Adrenal gland (tissue), 12 donors: ENCODE data around the gene SCN2A. TPM values are rescaled to one million over a fixed set of nuclear protein-coding genes. Genes with fewer than 3 reads are reported as not detected.

Experiments
- DNase-seq, 7 donors: peaks; one replicate each; pipeline ENCODE4 v3.0.0-alpha.2; 2019 to 2020
- H3K27ac ChIP-seq, 5 donors: fragments of 200-600 bp; sonication (generic) in 4 of 5; 1 replicate in 3 of 5; 2 replicates in 2 of 5; pipeline versions ENCODE4 v1.5.1 to v1.8.0; 2016 to 2020; ENCODE audit warnings: mild to moderate bottlenecking in 1 of 5
- H3K27me3 ChIP-seq: fragments of 200-600 bp; 2 replicates; pipeline ENCODE4 v1.8.0; 2021
- H3K36me3 ChIP-seq, 2 donors: fragments of 200-600 bp; replicated peaks in 1 of 2; 1 replicate in 1 of 2; 2 replicates in 1 of 2; pipeline versions ENCODE4 v1.5.1 to v1.8.0; 2018 to 2022
- H3K4me1 ChIP-seq, 2 donors: fragments of 200-600 bp; replicated peaks in 1 of 2; 1 replicate in 1 of 2; 2 replicates in 1 of 2; pipeline versions ENCODE4 v1.5.1 to v1.8.0; 2018 to 2021
- H3K4me3 ChIP-seq, 4 donors: fragments of 200-600 bp; sonication (generic) in 3 of 4; one replicate each; pipeline ENCODE4 v1.5.1; 2016 to 2018
- H3K9me3 ChIP-seq, 3 donors: fragments of 200-600 bp; sonication (generic) in 1 of 3; replicated peaks in 1 of 3; 1 replicate in 2 of 3; 2 replicates in 1 of 3; pipeline versions ENCODE4 v1.5.1 to v1.8.0; 2016 to 2021
- CTCF ChIP-seq, 6 experiments: fragments of 450-650 bp in 4 of 6; fragments of 200-600 bp in 2 of 6; sonication (generic) in 1 of 6; IDR thresholded peaks; 1 replicate in 5 of 6; 2 replicates in 1 of 6; pipeline versions ENCODE4 v1.5.1 to v1.8.0; 2016 to 2021; ENCODE audit warnings: antibody characterized with exemption in 6 of 6, mild to moderate bottlenecking in 2 of 6, moderate library complexity in 1 of 6
- POLR2A ChIP-seq, 2 donors: fragments of 450-650 bp; IDR thresholded peaks; one replicate each; pipeline ENCODE4 v1.6.1; 2017; ENCODE audit warnings: antibody characterized with exemption in 2 of 2, mild to moderate bottlenecking in 2 of 2, moderate library complexity in 1 of 2
- WGBS, 4 donors: extraction: QIAGEN DNeasy Blood & Tissue Kit in 2 of 4; methylation state at CpG; one replicate each; pipeline versions ENCODE4 v1.1.5 to v1.1.7; 2013 to 2017; 5-methylcytosine and 5-hydroxymethylcytosine counted together
- intact Hi-C, 2 donors: fragments of 100-400 bp; cut with DNase I; formaldehyde crosslinking; loops; one replicate each; pipeline versions ENCODE4 v1.14.1 to v1.15.0; 2022 to 2023
- polyA plus RNA-seq, 3 donors: library from polyadenylated mRNA; stranded (reverse); fragments of 200-250 nt in 2 of 3; fragments of 350-450 nt in 1 of 3; fragmentation: Illumina TruSeq in 1 of 3; extraction: RNeasy Lipid Tissue Mini Kit (QIAGEN cat#74804) in 1 of 3; gene quantifications; one replicate each; pipeline ENCODE4 v1.2.3, GENCODE V29; 2013 to 2014
- total RNA-seq, 9 donors: library from RNA; depleted of rRNA in 4 of 9; stranded (reverse); fragments of >200 nt in 4 of 9; fragments of 120-200 nt in 1 of 9; fragmentation: NEBNext Ultra II Directional in 1 of 9; extraction: Animal tissue kit (Norgen Biotek cat#: 25700) in 1 of 9; gene quantifications; one replicate each; pipeline versions ENCODE4 v1.1.0 to v1.2.4, GENCODE V29; 2013 to 2023
- donor health status: healthy with polysubstance abuse.
- donor health status: Bipolar disorder and iron deficiency.
- donor health status: DM: yes; HTN: yes; CAD: no.
- donor health status: DM: no; HTN: no; CAD: no.
- donor health status: DM: no; HTN: no; CAD: no.
- donor health status: DM: yes; HTN: yes; CAD: no.

The SCN2A gene
- total and polyA plus RNA-seq, 12 donors, result 0.34 to 3.5 (median 1.1) TPM

GRCh38 chr2:165219481-165219880 is 19.7 kb upstream of the SCN2A start:
- WGBS, 4 donors, result 69 to 75% (median 73%) methylated on average over 2 to 3 of the region's 3 CpGs
- Histone ChIP-seq H3K36me3 (no peaks in the 10 kb centered on the region), H3K9me3 (no peaks in the 10 kb centered on the region), H3K4me3 (no peak overlapping the region), H3K27me3 (no peaks in the 10 kb centered on the region), H3K27ac (no peak overlapping the region), H3K4me1 (no peaks in the 10 kb centered on the region)
- DNase-seq, result no peak
- intact Hi-C loops, result no loop called here
- no peak for TF ChIP-seq CTCF (IDR thresholded peaks at IDR 0.05)
- no peak for TF ChIP-seq POLR2A (IDR thresholded peaks at IDR 0.05)

GRCh38 chr2:165224941-165225340 is 14.3 kb upstream of the SCN2A start:
- intact Hi-C loops, result no loop called here
- Histone ChIP-seq H3K4me1 (no peaks in the 10 kb centered on the region), H3K36me3 (no peaks in the 10 kb centered on the region), H3K27me3 (no peaks in the 10 kb centered on the region), H3K9me3 (no peaks in the 10 kb centered on the region), H3K27ac (no peak overlapping the region), H3K4me3 (no peak overlapping the region)
- no peak for DNase-seq
- no peak for TF ChIP-seq CTCF (IDR thresholded peaks at IDR 0.05)
- TF ChIP-seq POLR2A (IDR thresholded peaks at IDR 0.05), result no peak
- WGBS, 4 donors, result 41 to 47% (median 43%) methylated on average over 1 of the region's 1 CpG

GRCh38 chr2:165227571-165227970 is 11.6 kb upstream of the SCN2A start:
- Histone ChIP-seq H3K9me3 (no peaks in the 10 kb centered on the region), H3K4me1 (no peaks in the 10 kb centered on the region), H3K4me3 (no peak overlapping the region), H3K27me3 (no peaks in the 10 kb centered on the region), H3K36me3 (no peaks in the 10 kb centered on the region), H3K27ac (no peak overlapping the region)
- WGBS, 4 donors, result 77 to 92% (median 80%) methylated on average over 1 of the region's 1 CpG
- TF ChIP-seq CTCF (IDR thresholded peaks at IDR 0.05) (no peak), POLR2A (IDR thresholded peaks at IDR 0.05) (no peak)
- intact Hi-C loops, result no loop called here
- no peak for DNase-seq

GRCh38 chr2:165237056-165237455 is 2.2 kb upstream of the SCN2A start:
- 22 to 38% (median 32%) methylated on average over 2 of the region's 2 CpGs for WGBS, 4 donors
- Histone ChIP-seq H3K9me3 (no peaks in the 10 kb centered on the region), H3K27ac (no peak overlapping the region), H3K27me3 (no peaks in the 10 kb centered on the region), H3K4me1 (no peaks in the 10 kb centered on the region), H3K36me3 (no peaks in the 10 kb centered on the region), H3K4me3 (no peak overlapping the region)
- TF ChIP-seq CTCF (IDR thresholded peaks at IDR 0.05) (no peak), POLR2A (IDR thresholded peaks at IDR 0.05) (no peak)
- DNase-seq, result no peak
- intact Hi-C loops, result no loop called here
